HG02840 (cell line): Measurements from ENCODE around the gene BMP6.
"Not testable (repeated sequence)": the region's sequence is repeated elsewhere in the genome, so short reads cannot be mapped to it uniquely, and the experiment has no call there.

ENCODE experiments used
- ATAC-seq: cut with Tn5 transposase; IDR thresholded peaks from one replicate; pipeline ENCODE4 v1.9.1; 2021; ENCODE audit warnings: mild to moderate bottlenecking, moderate library complexity, moderate number of reproducible peaks; ENCODE audit not compliant: unreplicated experiment, low FRiP score

The BMP6 gene

DNA sequence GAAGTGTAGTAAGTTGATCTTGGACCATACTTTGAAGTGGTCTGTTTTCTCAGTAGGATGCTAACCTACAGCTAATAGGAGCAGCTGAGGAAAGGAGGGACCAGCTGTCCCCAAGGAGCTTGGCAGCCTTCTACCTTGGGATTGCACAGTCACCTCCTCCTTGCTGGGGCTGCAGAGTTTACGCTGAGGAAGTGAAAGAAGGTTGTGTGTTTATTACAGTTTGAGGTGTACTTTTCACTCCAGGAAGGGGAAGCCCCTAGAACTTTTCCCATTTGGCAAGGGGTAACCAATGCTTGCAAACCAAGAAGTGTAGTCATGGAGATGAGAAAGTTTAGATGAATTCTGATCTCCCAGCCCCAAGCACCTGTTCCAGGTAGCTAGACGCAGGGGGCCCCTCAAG lies 58.8 kb downstream of the BMP6 start:
- no peak for ATAC-seq

DNA sequence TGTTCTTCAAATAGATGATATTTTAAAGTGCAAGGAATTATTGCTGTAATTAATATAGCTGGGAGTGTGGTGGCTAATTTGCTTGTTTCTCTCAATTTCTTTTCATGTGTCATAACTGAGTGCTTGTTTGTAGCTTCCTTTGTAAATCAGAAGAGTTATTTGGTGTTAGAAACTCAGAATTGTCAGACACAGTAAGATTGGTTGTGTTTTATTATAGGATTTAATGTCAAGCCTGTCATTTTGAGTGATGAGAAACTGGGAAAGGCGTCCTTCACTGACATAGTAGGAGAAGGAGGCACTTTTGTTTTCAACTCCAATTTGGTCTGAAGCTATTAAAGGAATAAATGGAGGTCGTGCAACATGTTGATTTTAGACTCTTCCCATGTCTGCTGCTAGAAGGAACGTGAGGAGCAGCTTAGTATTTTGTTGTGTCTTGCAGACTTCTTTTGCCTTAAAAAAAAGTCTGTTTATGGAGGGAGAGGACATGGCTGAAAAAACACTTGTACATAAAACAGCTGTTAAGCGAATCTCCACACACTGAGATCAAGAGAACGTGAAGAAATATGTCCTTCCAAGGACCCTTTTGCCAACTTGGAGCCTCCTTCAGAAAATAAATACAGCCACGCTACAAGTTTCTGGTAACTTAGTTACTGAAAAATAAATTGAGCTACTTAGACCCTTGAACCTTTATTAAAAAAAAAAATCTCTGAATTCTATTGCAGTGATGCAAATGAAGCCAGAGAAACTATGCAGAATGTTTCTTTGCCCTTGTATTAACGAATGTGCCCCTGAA lies 59.5 kb downstream of the BMP6 start:
- no peak for ATAC-seq

DNA sequence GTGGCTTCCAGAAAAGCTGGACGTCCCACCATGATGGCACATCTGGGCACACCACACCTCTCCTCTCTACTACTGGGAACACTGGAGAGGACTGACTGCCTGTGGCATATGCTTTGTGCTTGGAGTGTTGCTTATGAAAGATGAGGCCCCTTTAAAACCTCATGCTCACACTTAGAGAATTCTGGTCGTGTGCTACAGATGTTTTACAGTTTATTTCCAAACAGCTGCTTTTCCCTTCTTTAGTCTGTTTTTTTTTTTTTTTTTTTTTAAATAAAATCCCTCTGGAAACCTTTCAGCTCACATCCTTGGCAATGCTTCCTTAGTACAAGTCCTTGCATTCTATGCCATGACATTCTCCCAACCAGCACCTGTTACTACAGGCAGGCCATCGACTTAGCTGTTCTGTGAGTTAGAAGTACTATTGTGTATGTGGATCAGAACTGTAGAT lies 60.3 kb downstream of the BMP6 start:
- no peak for ATAC-seq

DNA sequence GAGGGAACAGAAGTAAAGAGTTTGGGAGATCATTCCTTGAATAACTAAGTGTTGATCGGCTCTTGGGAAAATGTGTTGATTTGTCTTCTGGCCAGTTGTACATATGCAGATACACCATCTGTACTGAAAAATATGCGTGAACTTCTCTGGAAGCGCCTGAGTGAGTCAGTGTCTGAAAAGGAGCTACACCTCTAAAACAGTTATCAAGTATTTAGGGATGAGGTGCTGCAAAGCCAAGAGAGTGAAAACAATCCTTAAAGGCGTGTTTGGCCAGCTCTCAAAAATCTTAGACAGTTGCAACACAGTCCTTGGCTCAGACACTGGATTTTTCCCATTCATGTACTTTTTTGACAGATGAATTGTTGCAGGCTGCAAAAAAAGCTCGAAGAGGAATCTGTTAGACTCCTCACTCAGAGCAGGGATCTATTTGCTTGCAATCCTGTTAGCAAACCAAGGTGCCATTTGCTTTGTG lies 61.3 kb downstream of the BMP6 start:
- no peak for ATAC-seq

DNA sequence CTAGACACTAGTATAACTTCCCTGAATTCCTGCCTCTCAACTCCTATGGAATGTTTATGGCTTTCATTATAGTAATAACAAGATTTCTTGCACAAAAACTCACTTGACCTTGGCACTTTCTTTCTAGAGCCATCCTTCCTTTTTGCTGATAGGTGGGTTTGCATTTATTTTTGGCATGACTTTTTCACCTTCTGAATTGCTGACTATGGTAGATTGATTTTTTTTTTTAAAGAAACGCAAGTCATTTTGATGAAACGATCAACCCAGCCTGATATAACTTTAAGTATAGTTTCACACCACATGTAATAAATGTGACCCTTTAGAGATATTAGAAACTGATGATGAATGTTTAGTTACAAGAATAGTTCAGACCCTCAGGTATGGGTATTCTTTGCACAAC lies 61.8 kb downstream of the BMP6 start:
- no peak for ATAC-seq

DNA sequence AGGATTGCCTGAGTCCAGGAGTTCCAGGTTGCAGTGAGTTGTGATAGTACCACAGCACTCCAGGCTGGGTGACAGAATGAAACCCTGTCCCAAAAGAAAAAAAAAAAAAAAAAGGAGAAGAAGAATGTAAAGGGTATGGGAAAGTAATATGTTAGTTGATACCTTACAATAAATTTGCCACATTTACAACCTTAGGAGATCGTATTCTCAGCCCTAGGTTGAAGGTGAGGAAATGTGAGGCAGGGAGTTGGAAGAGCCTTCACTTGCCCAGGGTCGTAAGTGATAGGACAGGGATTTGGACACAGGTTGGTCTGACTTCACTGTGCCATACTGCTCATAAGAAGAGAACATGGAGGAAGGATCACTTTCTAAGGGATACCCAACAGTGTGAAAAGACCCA lies 68.6 kb downstream of the BMP6 start:
- no peak for ATAC-seq

DNA sequence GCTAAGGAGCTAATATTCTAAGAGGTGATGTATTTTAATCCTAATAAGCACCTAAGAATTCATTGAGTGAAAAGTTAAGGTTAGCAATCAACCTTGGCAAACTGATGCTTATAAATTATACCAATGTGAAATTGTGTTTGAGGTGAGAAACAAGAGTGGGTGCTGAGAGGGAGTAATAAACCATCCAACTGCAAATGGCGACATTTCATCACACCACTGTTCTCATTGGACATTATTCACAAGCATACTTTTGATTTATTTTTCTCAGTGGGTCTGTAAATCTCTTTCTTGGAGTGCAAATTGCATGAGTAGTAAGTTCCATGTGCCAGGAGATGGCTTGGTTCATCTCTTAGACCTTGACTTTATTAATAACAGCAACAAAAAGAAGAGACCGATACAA lies 71.5 kb downstream of the BMP6 start:
- no peak for ATAC-seq

DNA sequence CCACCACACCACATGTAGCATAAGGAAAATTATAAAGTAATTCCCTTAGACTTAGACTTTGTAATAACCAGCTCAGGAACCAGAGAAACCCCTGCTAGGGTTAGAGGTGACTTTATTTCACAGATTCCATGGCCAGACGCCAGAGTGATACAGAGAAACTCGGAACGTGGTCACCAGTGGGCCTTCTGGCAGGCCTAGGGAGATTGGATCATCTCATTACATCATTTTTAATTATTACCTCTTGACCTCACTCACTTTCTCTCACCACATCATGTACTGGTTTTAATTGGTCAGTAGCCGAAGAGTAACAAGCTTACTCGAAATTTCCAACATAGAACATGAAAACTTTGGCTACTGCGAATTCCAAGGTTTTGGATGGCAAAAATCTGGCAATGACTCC lies 72.9 kb downstream of the BMP6 start:
- ATAC-seq = no peak

DNA sequence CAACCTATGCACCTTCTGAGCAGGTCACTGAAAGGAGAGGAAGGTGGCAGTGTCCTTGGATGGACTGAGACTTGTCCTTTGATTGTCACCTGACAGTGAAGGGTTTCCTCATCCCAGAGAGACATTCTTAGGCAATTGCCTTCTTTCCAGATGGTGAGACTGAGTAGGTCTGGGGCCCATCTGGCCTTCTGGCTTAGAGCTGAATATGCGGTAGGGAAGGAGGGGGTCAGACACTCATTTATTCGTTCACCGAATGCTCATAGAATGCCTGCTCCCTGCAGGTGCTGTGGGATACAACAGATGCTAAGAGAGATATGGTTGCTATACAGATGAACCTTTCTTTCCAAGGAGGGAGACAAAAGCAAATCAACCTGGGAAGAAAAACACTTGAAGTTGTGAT lies 76.8 kb downstream of the BMP6 start:
- ATAC-seq = no peak

DNA sequence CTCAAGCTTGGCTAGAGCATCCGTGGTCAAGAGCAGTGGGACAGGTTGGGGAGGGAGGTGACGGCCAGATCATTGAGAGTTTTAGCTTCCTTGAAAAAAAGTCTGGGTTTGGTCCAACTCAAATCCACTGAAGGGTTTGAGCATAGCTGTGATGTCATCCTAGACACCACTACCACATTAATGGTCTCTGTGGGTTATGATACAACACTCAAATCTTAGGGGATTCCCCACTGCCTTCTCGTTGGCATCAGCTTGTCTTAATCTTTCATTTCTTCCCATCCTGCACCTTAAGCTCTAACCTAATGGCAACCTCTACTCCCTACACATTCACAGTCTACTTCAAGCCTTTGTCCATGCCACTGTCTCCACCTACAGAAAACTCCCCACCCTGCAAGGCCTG lies 77.3 kb downstream of the BMP6 start:
- no peak for ATAC-seq

DNA sequence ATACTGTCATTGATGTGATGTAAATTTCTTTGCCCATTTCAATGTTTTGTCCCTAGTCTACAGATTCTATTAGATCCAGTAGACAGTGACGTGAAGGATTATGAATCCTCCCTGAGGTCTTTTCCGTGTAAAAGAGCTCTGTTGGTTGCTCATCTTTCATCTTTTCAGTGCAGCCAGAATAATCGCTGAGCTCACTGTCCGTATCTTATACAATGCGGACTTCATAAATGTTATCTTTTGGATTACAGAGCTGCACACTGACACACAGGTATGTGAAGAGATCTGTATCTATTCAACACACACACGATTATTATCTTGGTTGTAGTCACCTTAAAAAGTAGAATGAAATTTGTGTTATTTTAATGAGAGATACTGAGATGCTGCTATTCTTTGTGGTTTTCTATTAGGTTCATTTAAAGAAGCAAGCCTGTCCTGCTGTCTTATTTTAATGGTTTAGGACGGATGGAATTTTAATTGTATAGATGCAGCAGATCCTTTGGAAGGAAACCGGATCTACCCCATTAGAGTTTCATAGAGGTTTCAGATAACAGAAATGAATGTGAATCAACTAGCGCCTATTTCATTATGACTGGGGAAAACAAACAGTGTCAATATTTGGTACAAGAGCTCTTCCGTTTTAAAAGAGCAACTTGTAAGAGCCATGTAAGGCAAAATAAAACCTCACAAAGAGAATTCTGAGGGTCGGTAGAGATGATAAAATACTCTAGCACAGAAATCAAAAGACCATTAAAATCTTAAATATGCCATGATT lies 79.4 kb downstream of the BMP6 start:
- ATAC-seq = no peak

DNA sequence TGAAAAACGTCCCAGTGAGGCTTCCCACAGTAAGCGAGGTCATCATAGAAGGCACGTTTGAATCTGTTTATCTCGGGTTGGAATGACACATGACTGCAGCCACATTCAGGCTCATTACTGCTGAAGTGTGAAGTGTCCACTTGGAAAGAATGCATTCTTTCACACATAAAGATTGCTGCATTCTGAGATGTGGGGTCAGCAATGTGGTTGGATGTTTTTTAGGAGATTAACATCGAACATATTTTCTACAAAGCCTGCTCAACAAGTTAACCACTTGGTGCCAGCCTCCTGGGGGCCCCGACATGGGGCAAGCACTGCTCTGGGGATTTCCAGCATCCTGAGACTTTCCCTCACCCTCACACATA lies 79.9 kb downstream of the BMP6 start:
- ATAC-seq = no peak

DNA sequence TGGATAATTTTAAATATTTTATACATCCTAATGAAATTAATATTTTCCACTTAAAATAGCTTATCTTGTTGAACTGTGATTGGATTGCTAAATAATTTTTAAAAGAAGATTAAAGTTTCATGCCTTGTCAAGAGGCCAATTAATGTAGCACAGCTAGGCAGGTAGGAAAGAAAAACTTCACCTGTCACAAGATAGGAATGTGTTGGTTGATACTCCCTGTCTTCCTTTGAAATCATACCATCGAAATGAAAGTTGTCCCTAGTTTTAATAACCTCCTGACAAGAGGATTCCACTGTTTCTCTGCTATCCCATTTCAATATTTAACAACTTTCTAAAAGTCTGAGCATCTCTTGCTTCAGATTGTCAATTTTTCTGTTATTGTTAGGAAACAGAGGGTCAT lies 80.8 kb downstream of the BMP6 start:
- no peak for ATAC-seq

DNA sequence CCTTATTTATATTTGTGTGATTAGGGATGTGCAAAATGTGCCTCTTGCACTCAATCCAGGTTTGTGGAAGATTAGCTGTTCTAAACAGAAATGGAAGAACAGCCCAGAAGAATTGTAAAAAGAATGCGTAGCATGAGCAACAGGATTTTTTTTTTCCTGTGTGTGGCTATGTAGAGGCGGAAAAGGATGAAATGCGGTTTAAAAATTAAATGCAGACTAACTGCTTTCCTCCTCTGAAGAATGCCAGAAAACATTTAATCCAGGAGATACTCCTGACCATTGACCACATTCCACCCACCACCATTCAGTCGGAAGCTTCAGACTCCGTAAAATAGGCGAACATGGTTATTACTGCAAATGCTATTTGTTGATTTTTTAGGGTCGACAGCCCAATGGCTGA lies 83.4 kb downstream of the BMP6 start:
- no peak for ATAC-seq

DNA sequence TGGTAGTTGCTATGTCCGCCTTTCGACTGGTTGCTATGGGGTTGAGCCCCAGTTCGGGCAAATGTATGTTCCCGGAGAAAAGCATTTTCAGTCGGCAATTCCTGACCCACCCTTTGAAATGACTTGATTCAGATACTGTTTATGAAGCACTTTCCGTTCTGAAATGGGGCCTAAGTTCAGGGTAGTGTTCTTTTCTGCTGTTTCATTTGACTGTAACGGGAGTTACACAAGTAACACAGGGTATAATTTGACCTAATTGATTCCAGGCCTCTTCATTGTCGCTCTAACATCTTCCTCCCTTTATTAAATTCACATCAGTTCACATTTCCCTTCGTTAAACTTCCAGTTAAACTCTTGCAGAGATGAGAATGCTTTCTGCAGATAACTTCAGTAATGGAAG lies 85.5 kb downstream of the BMP6 start:
- no peak for ATAC-seq

DNA sequence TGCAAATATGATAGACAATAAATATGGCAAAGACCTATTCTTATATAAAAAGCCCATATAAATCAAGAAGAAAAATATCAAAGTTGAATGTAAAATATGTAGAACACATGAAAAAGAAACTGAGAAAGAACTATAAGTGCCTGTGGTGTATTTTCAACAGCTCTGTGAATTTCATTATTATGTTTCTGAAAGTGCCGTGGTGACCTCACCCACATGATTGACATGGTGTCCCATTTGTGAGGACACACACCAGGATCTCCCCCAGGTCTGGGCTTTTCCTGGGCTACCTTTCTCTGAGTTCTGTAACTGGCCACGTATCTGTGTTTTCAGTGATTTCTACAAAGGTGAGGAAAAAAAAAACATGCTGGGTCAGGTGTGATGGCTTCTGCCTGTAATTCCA lies 86.7 kb downstream of the BMP6 start:
- no peak for ATAC-seq

DNA sequence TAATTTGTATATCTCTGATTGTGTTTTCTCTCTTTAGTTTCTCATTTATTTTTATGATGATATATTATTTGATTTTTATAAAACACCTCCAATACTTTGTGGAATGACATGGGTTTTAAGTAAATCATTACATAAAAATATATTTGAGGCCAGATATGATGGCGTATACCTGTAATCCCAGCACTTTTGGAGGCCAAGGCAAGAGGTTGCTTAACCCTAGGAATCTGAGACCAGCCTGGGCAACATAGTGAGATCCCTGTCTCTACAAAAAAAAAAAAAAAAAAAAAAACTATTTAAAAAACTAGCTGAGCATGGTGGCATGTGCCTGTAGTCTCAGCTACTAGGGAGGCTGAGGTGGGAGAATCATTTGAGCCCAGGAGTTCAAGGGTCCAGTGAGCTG lies 87.3 kb downstream of the BMP6 start:
- no peak for ATAC-seq

DNA sequence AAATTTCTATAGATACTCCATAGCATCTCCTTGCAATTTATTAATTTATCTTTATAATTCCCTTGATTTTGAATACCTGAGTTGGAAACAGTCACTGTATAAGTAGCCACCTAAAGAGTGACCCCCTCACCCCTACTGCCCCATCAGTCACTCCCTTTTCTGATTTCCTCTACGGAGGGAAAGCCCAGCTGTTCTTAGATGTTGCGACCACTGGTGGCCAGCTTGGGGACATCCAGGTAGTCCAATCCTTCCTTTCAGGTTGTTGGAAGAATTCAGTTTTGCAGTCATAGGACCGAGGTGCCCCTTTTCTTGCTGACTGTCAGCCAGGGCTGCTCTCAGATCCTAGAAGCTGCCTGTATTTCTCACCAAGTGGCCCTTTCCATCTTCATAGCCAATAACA lies 87.8 kb downstream of the BMP6 start:
- ATAC-seq = no peak

DNA sequence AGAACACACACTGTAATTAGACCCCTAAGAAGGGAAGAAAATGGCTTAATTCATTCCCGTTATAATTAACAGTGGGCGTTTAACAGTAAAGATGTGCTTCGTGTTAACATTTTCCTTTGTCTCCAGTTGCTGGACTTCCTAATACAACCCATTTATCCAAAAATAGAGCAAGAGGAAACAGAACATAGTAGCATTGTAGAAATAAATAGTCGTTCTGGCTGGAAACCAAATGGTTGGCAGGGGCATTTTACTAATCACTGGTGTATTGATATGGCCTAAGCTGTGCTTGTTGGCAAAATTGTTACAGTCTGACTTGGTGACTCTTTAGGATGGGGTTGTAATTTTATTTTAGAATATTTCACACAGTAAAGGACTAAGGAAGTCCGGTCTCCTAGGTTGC lies 89.8 kb downstream of the BMP6 start:
- ATAC-seq = no peak

DNA sequence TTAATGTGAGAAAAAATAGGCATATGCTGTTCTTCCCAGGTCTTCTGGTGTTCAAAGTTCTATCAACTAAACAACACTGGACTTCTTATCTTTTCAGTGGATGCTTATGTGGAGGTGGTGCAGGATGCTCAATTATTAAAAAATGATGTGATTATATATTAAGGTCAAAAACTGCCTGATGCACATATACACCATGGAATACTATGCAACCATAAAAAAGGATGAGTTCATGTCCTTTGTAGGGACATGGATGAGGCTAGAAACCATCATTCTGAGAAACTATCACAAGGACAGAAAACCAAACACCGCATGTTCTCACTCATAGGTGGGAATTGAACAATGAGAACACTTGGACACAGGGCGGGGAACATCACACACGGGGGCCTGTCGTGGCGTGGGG lies 91.3 kb downstream of the BMP6 start:
- ATAC-seq = not testable (repeated sequence)

DNA sequence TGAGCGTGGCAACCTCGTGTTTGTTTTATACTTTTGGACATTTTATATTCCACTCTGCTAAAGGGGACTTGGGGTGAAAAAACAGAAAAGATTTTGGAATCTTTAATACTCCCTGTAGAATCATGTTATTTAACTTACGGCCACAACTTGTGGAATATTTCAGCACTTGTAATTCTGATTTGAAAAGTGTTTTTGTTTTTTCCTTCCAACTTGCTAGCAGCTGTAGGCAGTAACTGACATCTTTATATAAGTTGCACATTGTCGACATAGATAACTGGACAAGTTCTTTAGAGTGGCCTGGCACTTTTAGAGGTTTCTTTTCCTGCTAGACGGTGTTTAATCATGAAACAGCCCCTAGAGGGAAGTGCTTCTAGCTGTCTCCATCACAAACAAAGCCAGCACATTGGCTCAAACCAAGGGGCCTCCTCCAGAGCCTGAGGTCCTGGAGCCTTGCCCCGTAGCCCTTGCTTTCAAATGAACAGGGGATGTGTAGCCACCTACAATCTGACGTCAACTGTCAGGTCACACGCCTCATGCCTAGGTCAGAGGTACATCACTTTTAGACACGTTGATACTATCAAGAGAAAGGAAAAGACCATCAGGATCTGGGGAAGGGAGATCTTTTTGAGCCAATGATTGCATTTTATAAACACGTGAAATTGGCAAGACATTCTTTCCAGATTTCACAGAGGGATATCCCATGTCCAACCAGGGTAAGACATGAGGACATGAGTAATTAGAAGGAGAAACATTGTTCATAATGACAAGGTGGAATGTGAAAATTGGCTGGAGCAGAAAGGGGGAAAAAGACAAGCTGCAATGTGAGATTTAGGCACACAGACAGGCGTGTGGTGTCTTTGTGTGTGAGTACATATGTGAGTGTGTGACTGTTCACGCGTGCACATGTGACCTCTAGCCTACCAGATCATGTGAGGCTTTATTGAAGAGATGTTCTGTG lies 92.6 kb downstream of the BMP6 start:
- ATAC-seq = no peak
